Activated naive CD8-positive, alpha-beta T cell treated with anti-CD3 and anti-CD28 coated beads, Interleukin-2, amount 10 ng/mL, durations not matched to agents 7 days and 5 days (primary cell): ENCODE measurements around the gene UBAC2. TPM values are rescaled to one million over a fixed set of nuclear protein-coding genes. Genes with fewer than 3 reads are reported as not detected.

Source experiments
- ATAC-seq: fragments of 150-1000 bp; cut with Tn5 transposase; one replicate; pipeline ENCODE4 v1.10.0; 2021; ENCODE audit warnings: low read depth, moderate library complexity
- POLR2A ChIA-PET: fragments of 350-600 bp; sonication (Branson Sonifier 250); formaldehyde crosslinking; loops from one replicate; lab custom pipeline; 2021; ENCODE audit warnings: antibody characterized with exemption; lab: Charles Lee
- DNase-seq: peaks from one replicate; pipeline ENCODE4 v3.0.0; 2021
- H3K27ac Mint-ChIP-seq: one replicate; pipeline ENCODE4 v1.8.0; 2022; ENCODE audit warnings: mild to moderate bottlenecking, mixed read lengths
- H3K27me3 Mint-ChIP-seq: one replicate; pipeline ENCODE4 v1.8.0; 2022; ENCODE audit warnings: mild to moderate bottlenecking, moderate library complexity, mixed read lengths
- H3K36me3 Mint-ChIP-seq: one replicate; pipeline ENCODE4 v1.8.0; 2021; ENCODE audit warnings: mild to moderate bottlenecking, mixed read lengths
- H3K4me1 Mint-ChIP-seq: one replicate; pipeline ENCODE4 v1.8.0; 2021; ENCODE audit warnings: mixed read lengths
- H3K4me3 Mint-ChIP-seq: one replicate; pipeline ENCODE4 v1.8.0; 2022; ENCODE audit warnings: mild to moderate bottlenecking, moderate library complexity, mixed read lengths
- H3K9me3 Mint-ChIP-seq: one replicate; pipeline ENCODE4 v1.8.0; 2021; ENCODE audit warnings: mixed read lengths
- total RNA-seq, 2 experiments: library from RNA; stranded (reverse); gene quantifications; one replicate each; pipeline ENCODE4 v1.2.3, GENCODE V29; 2021

UBAC2 gene
- total RNA-seq, 2 experiments from 2014 or later, result 79.1 to 80.8 TPM

DNA sequence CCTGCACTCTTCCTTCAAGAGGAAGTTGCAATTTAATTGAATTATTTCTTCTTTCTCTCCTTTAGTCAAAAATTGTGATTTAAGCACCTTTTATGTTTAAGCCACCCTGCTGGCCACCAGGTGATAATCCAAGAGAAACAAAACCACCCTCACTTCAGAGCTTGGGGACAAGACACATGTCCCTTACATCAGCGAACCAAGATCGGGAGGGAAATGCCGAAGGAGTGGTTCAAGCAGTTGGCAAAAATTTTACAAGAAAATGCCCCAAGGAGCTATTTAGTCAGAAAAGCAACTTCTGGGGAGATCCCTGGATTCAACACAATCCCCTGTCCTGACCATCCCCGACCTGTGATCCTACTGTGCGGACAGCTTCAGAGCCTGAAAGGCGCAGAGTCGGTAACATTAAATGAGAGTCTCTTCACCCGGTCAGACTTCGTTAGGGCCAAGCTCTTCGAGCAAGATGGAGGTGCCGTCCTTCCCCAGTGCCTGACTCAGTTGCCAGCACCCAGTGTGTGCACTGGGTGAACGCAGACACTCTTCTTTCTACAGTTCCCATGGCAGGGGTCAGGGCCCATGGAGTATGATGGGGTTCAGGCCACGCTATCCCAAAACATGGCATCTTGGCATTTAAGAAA is 222.0 kb downstream of the UBAC2 start:
- H3K4me1 Mint-ChIP-seq, result peaks cover 63% of the 10 kb centered on the region
- H3K27me3 Mint-ChIP-seq, result no peaks in the 10 kb centered on the region
- no peak for DNase-seq
- POLR2A ChIA-PET, result no interaction called here
- no peak overlapping the region for H3K4me3 Mint-ChIP-seq
- H3K36me3 Mint-ChIP-seq, result peaks cover 1% of the 10 kb centered on the region
- no peaks in the 10 kb centered on the region for H3K9me3 Mint-ChIP-seq
- no peak for ATAC-seq
- H3K27ac Mint-ChIP-seq, result peak overlapping the region; percentile 39

DNA sequence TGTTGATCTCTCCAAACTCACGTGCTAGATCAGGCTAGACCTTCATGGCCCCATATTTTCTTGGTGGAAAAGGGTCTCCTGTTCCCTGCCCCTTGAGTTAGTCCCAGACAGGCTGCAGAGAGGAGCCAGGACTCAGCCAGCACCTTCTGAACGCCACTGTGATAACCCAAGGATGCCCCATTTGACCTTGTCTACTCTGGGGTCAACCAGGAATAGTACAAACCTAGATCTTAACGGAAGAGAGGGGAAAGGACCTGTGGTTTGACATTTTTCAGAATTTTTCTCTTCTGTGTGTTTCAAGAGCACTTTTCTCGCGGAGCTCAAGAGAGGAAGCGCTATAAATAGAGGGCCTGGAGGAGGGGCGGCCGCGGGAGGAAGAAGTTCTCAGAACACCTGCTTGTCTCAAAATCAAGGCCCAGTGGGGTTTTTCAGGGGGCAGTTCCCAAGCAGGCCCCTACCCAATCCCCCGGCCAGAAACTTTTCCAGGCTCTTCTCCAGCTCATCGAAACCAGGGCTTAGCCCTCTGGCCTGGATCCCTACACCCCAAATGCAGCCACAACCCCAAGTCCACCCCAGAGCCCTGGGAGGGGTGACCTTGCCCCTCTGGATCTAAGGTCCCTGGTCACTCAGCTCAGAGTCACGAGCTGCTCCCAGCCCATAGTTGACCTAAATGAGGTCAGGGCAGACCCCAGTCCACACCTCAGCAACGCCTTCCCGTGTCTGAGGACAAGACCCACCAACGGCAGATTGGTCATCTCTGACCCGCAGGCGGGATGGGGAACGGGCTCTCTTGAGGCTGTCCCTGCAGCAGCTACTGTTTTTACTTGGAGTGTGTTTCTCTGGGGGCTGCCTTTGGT is 225.1 kb downstream of the UBAC2 start:
- ATAC-seq, result peak; percentile 78
- POLR2A ChIA-PET, result interaction anchor here (0.7 to 2.5 kb wide), 5 partner anchors 9 to 71 kb away, joined by 3 to 15 read pairs (median 10); no protein-coding TSS in a partner anchor
- peak; percentile 71 for DNase-seq
- Mint-ChIP-seq H3K4me1 (peaks cover 48% of the 10 kb centered on the region), H3K4me3 (peak overlapping the region; percentile 79), H3K27me3 (no peaks in the 10 kb centered on the region), H3K9me3 (peaks cover 4% of the 10 kb centered on the region), H3K36me3 (peaks cover 3% of the 10 kb centered on the region), H3K27ac (peak overlapping the region; percentile 95)

DNA sequence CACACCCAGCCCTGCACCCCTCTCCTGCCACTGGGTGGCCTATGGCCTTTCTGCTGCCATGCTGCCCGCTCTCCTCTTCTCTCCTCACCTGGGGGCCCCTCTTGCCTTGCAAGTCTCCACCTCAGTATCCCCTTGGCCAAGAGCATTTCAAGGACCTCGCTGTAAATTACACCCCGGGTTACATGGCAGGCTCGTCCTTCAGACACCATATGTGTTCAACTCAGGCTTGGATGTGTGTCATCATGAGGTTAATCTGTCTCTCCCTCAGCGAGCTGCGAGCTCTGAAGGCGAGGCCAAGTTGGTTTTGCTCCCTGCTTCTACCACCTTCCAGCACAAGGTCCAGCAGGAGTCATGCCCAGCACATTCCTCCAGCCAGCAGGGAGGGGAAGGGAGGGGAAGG is 225.8 kb downstream of the UBAC2 start:
- no peak for ATAC-seq
- Mint-ChIP-seq H3K36me3 (peaks cover 3% of the 10 kb centered on the region), H3K9me3 (peaks cover 4% of the 10 kb centered on the region), H3K4me1 (peaks cover 48% of the 10 kb centered on the region), H3K27ac (peak overlapping the region; percentile 95), H3K4me3 (peak overlapping the region; percentile 30), H3K27me3 (no peaks in the 10 kb centered on the region)
- DNase-seq, result no peak
- POLR2A ChIA-PET, result interaction anchor here (2.1 to 2.5 kb wide), 3 partner anchors 8 to 13 kb away, joined by 10 to 15 read pairs (median 12); no protein-coding TSS in a partner anchor

DNA sequence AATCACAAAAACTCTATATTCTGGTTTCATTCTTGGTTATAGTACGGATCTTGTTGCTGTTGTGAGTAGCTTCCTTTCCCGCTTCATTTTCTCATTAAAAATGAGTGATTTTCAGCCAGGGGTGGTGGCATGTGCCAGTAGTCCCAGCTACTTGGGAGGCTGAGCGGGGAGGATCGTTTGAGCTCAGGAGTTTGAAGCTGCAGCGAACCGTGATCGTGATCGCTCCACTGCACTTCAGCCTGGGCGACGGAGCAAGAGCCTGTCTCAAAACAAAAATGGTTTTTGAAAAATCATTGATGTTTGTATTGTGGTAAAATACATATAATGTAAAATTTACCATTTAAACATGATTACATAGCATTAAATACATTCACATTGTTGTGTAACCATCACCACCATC is 229.0 kb downstream of the UBAC2 start:
- Mint-ChIP-seq H3K9me3 (peaks cover 4% of the 10 kb centered on the region), H3K4me1 (peaks cover 58% of the 10 kb centered on the region), H3K36me3 (peaks cover 2% of the 10 kb centered on the region), H3K4me3 (no peak overlapping the region), H3K27me3 (no peaks in the 10 kb centered on the region), H3K27ac (no peak overlapping the region)
- DNase-seq (no peak), ATAC-seq (no peak)
- POLR2A ChIA-PET, result no interaction called here

DNA sequence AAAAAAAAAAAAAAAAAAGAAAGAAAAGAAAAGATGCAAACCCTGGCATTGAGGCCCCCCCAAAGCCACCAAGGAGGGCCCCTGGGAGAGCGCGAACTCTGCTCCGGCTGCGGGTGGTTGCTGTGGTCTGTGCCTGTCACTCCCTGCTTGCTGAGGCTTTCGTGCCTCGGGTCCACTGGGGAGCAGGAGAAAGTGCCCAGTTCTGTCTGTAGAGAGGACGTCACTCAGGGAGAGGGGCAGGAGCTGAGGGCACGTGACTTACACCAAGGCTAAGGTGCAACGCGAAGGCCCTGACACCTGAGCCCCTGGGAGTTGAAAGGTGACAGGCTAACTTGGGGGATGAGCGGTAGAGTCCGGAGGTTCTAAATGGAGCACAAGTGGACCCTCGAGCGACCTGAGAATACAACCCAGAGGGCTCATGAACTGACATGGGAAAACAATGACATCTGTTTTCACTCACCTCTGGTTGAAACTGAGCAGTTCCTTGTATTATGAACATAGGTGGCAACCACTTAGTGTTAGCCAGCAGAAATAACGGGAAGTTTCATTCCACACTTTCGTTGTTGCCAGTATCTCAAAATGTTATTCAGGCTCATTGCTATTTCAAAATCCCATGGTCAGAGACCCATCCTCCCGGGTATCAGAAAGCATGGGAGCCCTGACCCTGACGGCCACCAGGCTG is 231.4 kb downstream of the UBAC2 start:
- H3K4me3 Mint-ChIP-seq, result peak overlapping the region; percentile 75
- H3K9me3 Mint-ChIP-seq, result peaks cover 4% of the 10 kb centered on the region
- no peaks in the 10 kb centered on the region for H3K27me3 Mint-ChIP-seq
- POLR2A ChIA-PET, result no interaction called here
- ATAC-seq (no peak), DNase-seq (no peak)
- peak overlapping the region; percentile 91 for H3K27ac Mint-ChIP-seq
- H3K4me1 Mint-ChIP-seq, result peaks cover 56% of the 10 kb centered on the region
- H3K36me3 Mint-ChIP-seq, result peaks cover 2% of the 10 kb centered on the region

DNA sequence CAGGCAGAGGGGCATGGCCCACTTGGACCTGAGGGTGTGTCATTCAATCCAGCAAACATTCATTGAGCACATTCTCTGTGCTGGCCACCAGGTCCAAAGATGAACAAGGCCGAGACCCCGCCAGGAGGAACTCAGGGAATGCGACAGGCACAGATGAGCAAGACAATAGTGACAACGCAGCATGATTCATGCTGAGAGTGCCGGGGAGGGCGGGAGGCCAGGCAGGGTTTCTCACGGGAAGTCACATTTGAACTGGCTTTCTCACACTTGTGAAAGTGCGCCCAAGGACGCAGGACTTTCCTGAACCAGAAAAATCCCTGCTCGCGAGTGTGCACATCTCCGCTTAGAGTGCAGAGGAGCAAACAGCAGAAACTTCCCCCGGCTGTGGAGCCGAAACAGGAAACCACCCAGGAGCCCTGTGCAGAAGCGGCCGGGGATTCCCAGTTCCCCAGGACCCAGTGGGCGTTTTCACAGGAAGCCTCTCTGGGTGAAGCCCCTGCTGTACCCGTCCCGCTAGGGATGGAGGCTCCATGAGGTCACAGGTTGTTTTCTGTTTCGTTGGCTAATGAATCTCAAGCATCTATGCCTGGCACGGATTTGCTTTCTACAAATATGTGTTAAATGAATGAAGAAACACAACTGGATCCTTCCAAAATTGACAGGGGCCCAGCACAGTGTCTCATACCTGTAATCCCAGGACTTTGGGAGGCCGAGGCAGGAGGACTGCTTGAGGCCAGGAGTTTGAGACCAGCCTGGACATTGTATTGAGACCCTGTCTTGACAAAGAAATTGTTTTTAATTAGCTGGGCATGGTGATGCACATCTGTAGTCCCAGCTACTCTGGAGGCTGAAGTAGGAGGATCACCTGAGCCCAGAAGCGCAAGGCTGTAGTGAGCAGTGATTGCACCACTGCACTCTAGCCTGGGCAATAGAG is 232.2 kb downstream of the UBAC2 start:
- peak; percentile 30 for ATAC-seq
- DNase-seq, result peak; percentile 66
- POLR2A ChIA-PET, result interaction anchor here (1.1 kb wide), 1 partner anchor 12 kb away, joined by 6 read pairs; no protein-coding TSS in a partner anchor
- Mint-ChIP-seq H3K4me1 (peaks cover 56% of the 10 kb centered on the region), H3K27me3 (no peaks in the 10 kb centered on the region), H3K4me3 (peak overlapping the region; percentile 75), H3K36me3 (peaks cover 2% of the 10 kb centered on the region), H3K9me3 (peaks cover 2% of the 10 kb centered on the region), H3K27ac (peak overlapping the region; percentile 91)

GRCh38 chr13:99433543-99434075 is 233.0 kb downstream of the UBAC2 start:
- Mint-ChIP-seq H3K4me3 (peak overlapping the region; percentile 75), H3K27ac (peak overlapping the region; percentile 91), H3K36me3 (peaks cover 2% of the 10 kb centered on the region), H3K4me1 (peaks cover 57% of the 10 kb centered on the region), H3K27me3 (peaks cover under 1% of the 10 kb centered on the region), H3K9me3 (no peaks in the 10 kb centered on the region)
- POLR2A ChIA-PET, result interaction anchor here (0.5 to 3.7 kb wide), 9 partner anchors 8 to 64 kb away, joined by 3 to 18 read pairs (median 4); no protein-coding TSS in a partner anchor
- ATAC-seq (no peak), DNase-seq (no peak)

DNA sequence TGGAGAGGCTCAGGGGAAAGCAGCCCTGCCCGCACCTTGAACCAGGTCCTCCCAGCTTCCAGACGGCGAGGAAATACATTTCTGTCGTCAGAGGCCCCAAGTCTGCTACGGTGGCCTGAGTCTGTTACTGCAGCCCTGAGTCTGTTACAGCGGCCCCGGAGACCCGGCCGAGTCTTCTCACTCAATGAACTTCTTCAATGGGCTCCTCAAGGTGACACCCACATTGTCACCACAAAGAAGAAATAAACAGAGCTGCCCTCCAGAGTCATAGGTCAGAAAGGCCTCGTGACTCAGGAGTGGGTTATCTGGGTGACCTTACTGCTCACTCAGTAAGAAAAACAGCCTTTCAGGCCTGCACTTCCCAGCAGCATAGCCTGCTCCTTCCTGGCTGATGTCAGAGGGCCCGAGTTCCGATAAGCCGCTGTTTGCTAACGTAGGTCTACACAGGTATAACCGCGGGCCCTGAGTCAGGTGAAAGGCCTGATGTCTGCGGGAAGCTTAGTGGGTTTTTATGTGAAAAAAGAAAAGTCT is 233.7 kb downstream of the UBAC2 start:
- POLR2A ChIA-PET, result interaction anchor here (0.5 to 3.7 kb wide), 12 partner anchors 9 to 165 kb away, joined by 3 to 18 read pairs (median 5); no protein-coding TSS in a partner anchor
- peak overlapping the region; percentile 61 for H3K4me3 Mint-ChIP-seq
- H3K9me3 Mint-ChIP-seq, result no peaks in the 10 kb centered on the region
- peaks cover 5% of the 10 kb centered on the region for H3K27me3 Mint-ChIP-seq
- peaks cover 2% of the 10 kb centered on the region for H3K36me3 Mint-ChIP-seq
- peak; percentile 64 for ATAC-seq
- H3K4me1 Mint-ChIP-seq, result peaks cover 59% of the 10 kb centered on the region
- H3K27ac Mint-ChIP-seq, result peak overlapping the region; percentile 91
- peak; percentile 67 for DNase-seq

DNA sequence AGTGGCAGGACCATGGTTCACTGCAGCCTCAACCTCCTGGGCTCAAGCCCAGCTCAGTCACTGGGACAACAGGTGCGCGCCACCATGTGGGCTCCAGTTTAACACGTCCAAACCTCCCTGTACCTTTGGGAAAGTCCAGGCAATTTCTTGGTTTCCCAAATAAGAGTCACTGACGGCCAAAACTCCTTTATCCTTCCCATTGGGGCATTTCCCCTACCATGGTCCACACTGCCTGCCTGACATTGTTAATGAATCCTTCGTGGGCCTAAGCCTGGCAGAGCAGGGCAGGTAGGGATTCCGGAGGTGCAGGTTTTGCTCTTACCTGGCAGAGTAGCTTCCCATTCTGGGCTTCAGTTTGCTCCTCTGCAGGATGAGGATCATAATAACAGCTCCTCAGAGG is 234.5 kb downstream of the UBAC2 start:
- Mint-ChIP-seq H3K4me3 (no peak overlapping the region), H3K27ac (peak overlapping the region; percentile 74), H3K9me3 (no peaks in the 10 kb centered on the region), H3K36me3 (no peaks in the 10 kb centered on the region), H3K4me1 (peaks cover 57% of the 10 kb centered on the region), H3K27me3 (peaks cover 5% of the 10 kb centered on the region)
- POLR2A ChIA-PET, result interaction anchor here (0.8 to 3.7 kb wide), 9 partner anchors 10 to 166 kb away, joined by 3 to 18 read pairs (median 7); no protein-coding TSS in a partner anchor
- DNase-seq, result no peak
- ATAC-seq, result no peak

DNA sequence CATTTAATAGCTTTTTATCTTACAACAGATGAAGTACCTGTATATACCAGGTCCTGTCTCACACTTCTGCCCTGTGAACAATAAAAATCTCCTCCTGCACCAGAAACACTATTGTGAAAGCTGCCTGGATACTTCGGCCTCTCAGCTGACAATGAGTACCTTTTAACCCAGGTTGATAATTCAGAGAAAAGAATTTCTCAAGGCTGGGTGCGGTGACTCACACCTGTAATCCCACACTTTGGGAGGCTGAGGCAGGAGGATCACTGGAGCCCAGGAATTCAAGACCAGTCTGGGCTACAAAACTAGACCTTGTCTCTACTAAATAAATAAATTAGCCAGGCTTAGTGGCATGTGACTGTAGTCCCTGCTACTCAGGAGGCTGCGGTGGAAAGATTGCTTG is 235.3 kb downstream of the UBAC2 start:
- Mint-ChIP-seq H3K27me3 (peaks cover 10% of the 10 kb centered on the region), H3K4me1 (peaks cover 56% of the 10 kb centered on the region), H3K4me3 (no peak overlapping the region), H3K36me3 (no peaks in the 10 kb centered on the region), H3K9me3 (no peaks in the 10 kb centered on the region), H3K27ac (peak overlapping the region; percentile 19)
- POLR2A ChIA-PET, result interaction anchor here (1.6 to 3.7 kb wide), 6 partner anchors 11 to 166 kb away, joined by 6 to 18 read pairs (median 9); no protein-coding TSS in a partner anchor
- DNase-seq, result no peak
- ATAC-seq, result no peak
